ENCODE measurements around the gene HSPA12B.

Gene HSPA12B

DNA sequence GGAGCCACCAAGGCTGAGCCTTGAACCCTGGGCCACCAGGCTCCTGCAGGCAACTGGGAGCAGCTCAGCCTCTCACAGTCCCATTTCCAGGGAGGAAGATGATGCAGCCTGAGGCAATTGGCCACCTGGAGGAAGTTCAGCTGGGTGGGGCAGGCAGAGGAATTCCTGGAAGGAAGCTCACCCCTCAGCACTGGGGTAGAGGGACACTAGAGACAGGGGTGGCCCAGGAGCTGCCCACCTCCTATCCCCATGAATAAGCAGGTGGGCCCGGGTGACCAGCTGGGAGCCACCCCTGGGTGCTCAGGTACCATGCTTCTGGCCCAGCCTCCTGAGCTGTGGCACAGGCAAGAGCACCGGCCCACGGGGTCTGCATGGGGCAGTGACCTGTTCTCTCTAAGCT is 3.6 kb upstream of the HSPA12B start:
- TF ChIP-seq, protein P1, sequence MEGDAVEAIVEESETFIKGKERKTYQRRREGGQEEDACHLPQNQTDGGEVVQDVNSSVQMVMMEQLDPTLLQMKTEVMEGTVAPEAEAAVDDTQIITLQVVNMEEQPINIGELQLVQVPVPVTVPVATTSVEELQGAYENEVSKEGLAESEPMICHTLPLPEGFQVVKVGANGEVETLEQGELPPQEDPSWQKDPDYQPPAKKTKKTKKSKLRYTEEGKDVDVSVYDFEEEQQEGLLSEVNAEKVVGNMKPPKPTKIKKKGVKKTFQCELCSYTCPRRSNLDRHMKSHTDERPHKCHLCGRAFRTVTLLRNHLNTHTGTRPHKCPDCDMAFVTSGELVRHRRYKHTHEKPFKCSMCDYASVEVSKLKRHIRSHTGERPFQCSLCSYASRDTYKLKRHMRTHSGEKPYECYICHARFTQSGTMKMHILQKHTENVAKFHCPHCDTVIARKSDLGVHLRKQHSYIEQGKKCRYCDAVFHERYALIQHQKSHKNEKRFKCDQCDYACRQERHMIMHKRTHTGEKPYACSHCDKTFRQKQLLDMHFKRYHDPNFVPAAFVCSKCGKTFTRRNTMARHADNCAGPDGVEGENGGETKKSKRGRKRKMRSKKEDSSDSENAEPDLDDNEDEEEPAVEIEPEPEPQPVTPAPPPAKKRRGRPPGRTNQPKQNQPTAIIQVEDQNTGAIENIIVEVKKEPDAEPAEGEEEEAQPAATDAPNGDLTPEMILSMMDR (IDR thresholded peaks at IDR 0.05; ENCODE audit: low read depth, low read length): no peak
- no peak for DNase-seq (ENCODE audit: low read depth in 2 of 2)
- no peak overlapping the region for H3K4me3 ChIP-seq (replicated peaks in 1 of 2; ENCODE audit: low read depth in 2 of 2, low read length in 2 of 2)

DNA sequence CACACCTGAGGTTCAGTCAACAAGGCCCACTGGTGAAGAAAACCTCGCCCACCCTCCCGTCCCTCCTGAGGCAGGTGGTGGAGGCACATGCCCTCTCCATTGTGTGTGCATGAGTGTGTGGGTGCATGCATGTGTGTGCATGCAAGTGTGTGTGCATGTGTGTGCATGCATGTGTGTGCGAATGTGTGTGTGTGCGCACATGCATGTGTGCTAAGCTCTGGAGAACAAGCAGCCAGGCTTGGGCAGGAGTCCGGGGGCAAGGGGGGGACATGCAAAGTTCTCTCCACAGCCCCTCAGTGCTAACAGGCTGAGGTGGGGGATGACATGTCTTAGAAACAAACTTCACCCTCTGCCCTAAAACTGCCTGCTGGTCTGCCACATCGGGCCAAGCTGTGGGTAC is 3.1 kb upstream of the HSPA12B start:
- TF ChIP-seq, protein P1 (IDR thresholded peaks at IDR 0.05; ENCODE audit: low read depth, low read length): no peak
- DNase-seq (ENCODE audit: low read depth in 2 of 2): no peak
- no peak overlapping the region for H3K4me3 ChIP-seq (replicated peaks in 1 of 2; ENCODE audit: low read depth in 2 of 2, low read length in 2 of 2)

DNA sequence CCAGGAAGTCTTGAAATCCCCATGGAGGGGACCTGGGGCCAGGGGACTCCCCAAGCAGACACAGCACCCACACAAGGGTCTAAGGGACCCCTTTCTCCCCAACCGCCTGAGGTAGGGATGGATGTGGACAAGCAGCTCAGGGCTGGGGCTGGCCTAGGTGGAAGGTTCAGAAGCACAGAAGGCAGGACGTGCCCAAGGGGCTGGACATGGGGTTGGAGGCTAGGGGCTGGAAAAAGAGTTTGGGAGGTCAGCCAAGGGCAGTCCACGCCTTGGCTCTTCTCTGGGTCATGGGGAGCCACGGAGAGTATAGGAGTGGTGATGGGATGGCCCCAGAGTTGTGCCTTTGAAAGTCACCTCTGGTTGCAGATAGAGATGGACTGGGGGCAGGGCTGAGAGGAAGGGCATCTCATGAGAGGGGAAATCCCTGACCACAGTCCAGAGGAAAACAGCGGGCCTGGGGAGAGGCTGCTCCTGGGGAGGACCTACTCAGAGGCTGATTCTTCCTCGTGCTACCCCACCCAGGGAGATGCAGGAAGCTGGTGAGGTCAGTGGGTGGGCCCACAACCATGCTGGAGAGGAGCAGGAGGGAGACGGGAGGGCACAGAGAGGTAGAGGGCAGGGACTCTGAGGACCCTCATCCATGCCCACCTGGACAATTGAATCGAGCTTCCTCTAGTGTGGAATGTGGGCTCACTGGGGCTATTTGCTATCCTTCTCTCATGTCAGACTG is 2.5 kb upstream of the HSPA12B start:
- TF ChIP-seq, protein P1 (IDR thresholded peaks at IDR 0.05; ENCODE audit: low read depth, low read length): no peak
- no peak overlapping the region for H3K4me3 ChIP-seq (replicated peaks in 1 of 2; ENCODE audit: low read depth in 2 of 2, low read length in 2 of 2)
- DNase-seq (ENCODE audit: low read depth in 2 of 2): no peak

DNA sequence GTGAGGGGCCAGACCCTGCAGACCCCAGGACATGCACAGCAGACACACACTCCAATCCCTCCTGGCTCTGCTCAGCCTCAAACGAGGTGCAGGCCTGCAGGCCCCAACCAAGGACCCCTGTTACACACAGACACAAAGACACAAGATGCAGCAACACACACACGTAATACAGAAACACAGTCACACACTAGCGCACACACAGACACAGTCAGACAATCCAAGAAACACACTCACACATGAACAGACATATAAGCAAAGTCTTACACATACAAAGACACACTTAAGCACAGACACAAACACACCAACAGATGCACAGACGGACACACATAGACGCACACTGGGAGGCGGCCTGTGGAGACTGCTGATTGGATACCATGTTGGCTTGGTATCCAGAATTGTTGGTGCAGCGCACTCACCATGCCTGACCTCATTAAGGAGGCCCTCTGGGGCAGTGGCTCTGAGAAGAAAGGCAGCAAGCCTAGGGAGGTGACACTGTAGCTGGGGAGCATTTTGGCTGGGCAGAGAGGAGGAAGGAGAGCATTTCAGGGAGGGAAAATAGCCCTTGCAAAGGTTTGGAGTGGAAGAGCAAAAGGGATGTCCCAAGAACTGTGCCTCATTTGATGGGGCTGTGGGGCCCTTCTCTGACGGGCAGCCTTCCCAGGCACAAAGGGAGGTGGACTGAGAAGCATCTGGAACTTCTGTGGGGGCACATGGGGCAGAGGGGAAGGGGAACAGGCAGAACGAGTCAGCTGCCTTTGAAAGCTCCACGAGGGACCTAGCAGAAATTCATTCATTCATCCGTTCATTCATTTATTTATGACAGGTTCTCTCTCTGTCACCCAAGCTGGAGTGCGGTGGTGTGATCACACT is 1.4 kb upstream of the HSPA12B start:
- H3K4me3 ChIP-seq (replicated peaks in 1 of 2; ENCODE audit: low read depth in 2 of 2, low read length in 2 of 2): no peak overlapping the region
- DNase-seq (ENCODE audit: low read depth in 2 of 2): no peak
- TF ChIP-seq, protein P1 (IDR thresholded peaks at IDR 0.05; ENCODE audit: low read depth, low read length): no peak

DNA sequence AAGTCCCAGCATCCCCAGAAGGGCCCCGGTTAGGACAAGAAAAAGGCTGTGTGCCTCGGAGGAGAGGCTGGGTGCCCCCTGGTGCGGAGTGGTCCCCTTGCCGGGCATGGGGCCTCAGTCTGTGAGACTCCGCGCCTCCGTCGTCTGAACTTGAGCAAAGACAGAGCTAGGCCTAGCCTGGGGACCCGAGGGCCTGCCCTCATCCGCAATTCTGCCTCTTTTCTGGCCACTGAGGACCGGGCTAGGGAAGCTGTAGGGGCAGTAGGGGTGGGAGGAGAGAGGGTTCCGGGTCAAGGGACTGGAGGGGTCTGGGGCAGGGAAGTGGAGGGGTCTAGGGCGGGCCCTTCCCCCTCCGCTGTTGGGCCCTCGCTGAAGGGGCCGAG is 550 bp upstream of the HSPA12B start:
- no peak overlapping the region for H3K4me3 ChIP-seq (replicated peaks in 1 of 2; ENCODE audit: low read depth in 2 of 2, low read length in 2 of 2)
- no peak for DNase-seq (ENCODE audit: low read depth in 2 of 2)
- TF ChIP-seq, protein P1 (IDR thresholded peaks at IDR 0.05; ENCODE audit: low read depth, low read length): no peak

DNA sequence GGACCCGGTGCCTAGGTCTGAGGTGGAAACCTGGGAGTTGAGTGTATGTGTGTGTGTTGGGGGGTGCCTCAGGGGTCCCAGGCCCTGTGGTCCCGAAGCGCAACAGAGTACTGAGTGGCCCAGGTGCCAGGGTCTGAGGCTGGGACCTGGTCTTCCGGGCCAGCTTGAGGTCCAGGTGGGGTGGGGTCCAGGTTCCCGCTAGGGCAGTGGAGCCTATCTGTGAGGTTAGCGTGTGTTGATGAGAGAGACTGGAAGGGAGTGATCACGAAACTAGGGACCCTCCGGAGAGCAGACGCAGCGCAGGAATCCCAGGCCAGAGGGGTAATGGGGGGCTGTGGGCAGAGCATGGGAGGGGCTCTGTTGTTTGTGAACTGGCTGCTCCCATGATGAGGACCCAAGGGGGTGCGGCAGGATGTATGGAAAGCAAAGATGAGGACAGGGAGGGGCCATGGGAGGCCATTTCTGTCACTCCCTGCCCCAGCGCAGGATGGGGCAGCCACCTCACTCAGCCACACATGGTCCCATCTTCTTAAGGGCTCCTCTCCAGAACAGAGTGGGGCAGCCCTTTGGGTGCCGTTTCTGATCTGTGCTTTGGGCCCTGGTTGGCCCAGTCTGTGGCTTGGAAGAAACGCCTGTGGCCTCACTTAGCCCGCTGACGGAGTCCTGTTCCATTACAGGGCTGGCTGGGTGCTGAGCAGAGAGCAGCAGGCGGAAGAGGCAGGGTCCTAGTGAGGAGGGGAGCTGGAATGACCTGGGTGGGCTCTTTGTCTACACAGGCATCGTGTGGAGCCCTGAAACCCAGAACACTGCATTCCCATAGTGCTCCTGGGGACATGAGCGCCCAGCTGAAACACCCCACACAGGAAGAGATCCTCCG is 872 bp downstream of the HSPA12B start:
- TF ChIP-seq, protein P1 (IDR thresholded peaks at IDR 0.05; ENCODE audit: low read depth, low read length): no peak
- H3K4me3 ChIP-seq (replicated peaks in 1 of 2; ENCODE audit: low read depth in 2 of 2, low read length in 2 of 2): no peak overlapping the region
- no peak for DNase-seq (ENCODE audit: low read depth in 2 of 2)

Measured in cardiac fibroblast (primary cell).